Measurements from ENCODE around the gene APAF1. TPM values are rescaled to one million over a fixed set of nuclear protein-coding genes. Genes with fewer than 3 reads are reported as not detected.

The APAF1 gene
- total and polyA plus RNA-seq, 10 of the 15 experiments (the other 5 are each of a cell fraction or from before 2014, with no cell fraction given): 4.2 to 19.1 (median 14.2) TPM

DNA sequence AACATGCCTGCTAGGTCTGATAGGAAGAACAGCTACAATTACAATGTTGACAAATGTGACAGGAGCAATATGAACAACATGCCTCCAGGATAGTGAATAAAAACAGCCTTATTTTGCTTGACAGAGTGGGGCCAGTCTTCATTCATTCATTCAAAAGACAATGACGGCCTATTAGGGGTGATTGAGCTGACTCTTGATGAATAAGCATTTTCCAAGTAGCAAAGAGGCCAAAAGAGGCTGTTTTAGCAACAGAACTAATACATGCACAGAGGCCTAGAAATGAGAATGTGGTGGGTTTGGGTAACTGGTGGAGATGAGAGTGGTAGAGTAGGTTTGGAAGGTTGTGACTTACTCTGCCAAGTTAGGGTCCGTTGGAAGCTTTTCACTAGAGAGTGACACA, 138.3 kb downstream of the APAF1 start:
- no peak for FAIRE-seq
- ChIA-PET CTCF (interaction anchor here (0.6 to 1.5 kb wide), 4 partner anchors 33 to 215 kb away, joined by 3 to 5 read pairs (median 4); no protein-coding TSS in a partner anchor), RAD21 (ENCODE audit: unreplicated experiment) (interaction anchor here (1.8 kb wide), 1 partner anchor 12 kb away, joined by 4 read pairs; no protein-coding TSS in a partner anchor), POLR2A (no interaction called here), SMC1A (ENCODE audit: uncharacterized antibody, unreplicated experiment) (no interaction called here)
- Histone ChIP-seq H3K4me2 (ENCODE audit: control insufficient read depth, insufficient read depth) (no peak overlapping the region), H3K27ac (ENCODE audit: control insufficient read depth, insufficient read depth) (no peak overlapping the region), H3K27me3 (replicated peaks in 1 of 2; ENCODE audit: control insufficient read depth in 2 of 2, insufficient read depth in 2 of 2, low read length in 1 of 2) (no peaks in the 10 kb centered on the region), H3K9ac (ENCODE audit: control insufficient read depth, insufficient read depth, low read length) (no peak overlapping the region), H3K9me3 (replicated peaks; ENCODE audit: control insufficient read depth, insufficient read depth, low read length) (no peaks in the 10 kb centered on the region), H3K36me3 (ENCODE audit: control insufficient read depth in 2 of 2, insufficient read depth in 2 of 2, low read length in 1 of 2) (no peaks in the 10 kb centered on the region), H3K4me1 (ENCODE audit: control insufficient read depth, insufficient read depth, low read length) (no peaks in the 10 kb centered on the region), H3K79me2 (ENCODE audit: control insufficient read depth, insufficient read depth, low read length) (no peaks in the 10 kb centered on the region), H2AFZ (ENCODE audit: control insufficient read depth, low read depth, low read length) (no peak overlapping the region), H3K4me3 (no peak overlapping the region), H4K20me1 (ENCODE audit: control insufficient read depth, insufficient read depth) (no peaks in the 10 kb centered on the region; the same call in 1 of the 2 replicates)
- in situ Hi-C loops (cut with MboI): no loop called here
- BruUV-seq (replicated peaks): no TSS peak
- no peak for ATAC-seq
- DNase-seq (ENCODE audit: low read depth, low spot score): no peak
- WGBS (ENCODE audit: insufficient coverage, insufficient replicate concordance, low lambda C conversion rate, missing lambda C conversion rate): 11% methylated on average over 2 of the region's 2 CpGs
- no peak for TF ChIP-seq ZNF24 (IDR thresholded peaks at IDR 0.05)
- no peak for TF ChIP-seq HDAC2 (IDR thresholded peaks at IDR 0.05)
- TF ChIP-seq CHD4 (IDR thresholded peaks at IDR 0.05): no peak
- intact Hi-C loops (cut with micrococcal nuclease; ENCODE audit: unreplicated experiment): no loop called here

Small RNAs within 50 kb of the gene (small RNA-seq; reads per million reads assigned to genes)
- 1.1 reads per million, percentile 36 among the genes with 10 or more reads in this experiment for gene SNORA53

Other genes starting within 250 kb of the APAF1 start
- 209 and 233 TPM in 2 replicates for gene TMPO, start 129.7 kb upstream of the APAF1 start, total RNA-seq (2014; rRNA removed)
- gene TMPO, start 129.7 kb upstream of the APAF1 start, total RNA-seq (2014; rRNA removed; fragmentation: Illumina TruSeq; extraction: Trizol): 246 and 252 TPM in 2 replicates
- 237 and 245 TPM in 2 replicates for gene TMPO, start 129.7 kb upstream of the APAF1 start, total RNA-seq (2021)
- 224 and 327 TPM in 2 replicates for gene TMPO, start 129.7 kb upstream of the APAF1 start, polyA plus RNA-seq (2011; rRNA removed)
- 200 and 227 TPM in 2 replicates for gene TMPO, start 129.7 kb upstream of the APAF1 start, polyA plus RNA-seq (2014; fragmentation: Illumina TruSeq; extraction: Trizol)
- gene TMPO, start 129.7 kb upstream of the APAF1 start, polyA plus RNA-seq (2014; fragmentation: Nextera tagmentation; extraction: Ambion mirVana): 10 to 100 TPM; 79.8 to 88.3 TPM
- 104 and 112 TPM in 2 replicates for gene TMPO, start 129.7 kb upstream of the APAF1 start, polyA plus RNA-seq (2014; rRNA removed)
- 100 to 1,000 TPM; 154 to 158 TPM for gene TMPO, start 129.7 kb upstream of the APAF1 start, polyA plus RNA-seq (2016; fragmentation: Nextera tagmentation; extraction: Ambion mirVana)
- gene SLC25A3, start 51.6 kb upstream of the APAF1 start, total RNA-seq (2014; rRNA removed): 632 and 709 TPM in 2 replicates
- 533 and 555 TPM in 2 replicates for gene SLC25A3, start 51.6 kb upstream of the APAF1 start, total RNA-seq (2014; rRNA removed; fragmentation: Illumina TruSeq; extraction: Trizol)
- gene SLC25A3, start 51.6 kb upstream of the APAF1 start, total RNA-seq (2021): 700 and 732 TPM in 2 replicates
- 447 and 458 TPM in 2 replicates for gene SLC25A3, start 51.6 kb upstream of the APAF1 start, polyA plus RNA-seq (2011; rRNA removed)
- gene SLC25A3, start 51.6 kb upstream of the APAF1 start, polyA plus RNA-seq (2014; fragmentation: Illumina TruSeq; extraction: Trizol): 580 and 680 TPM in 2 replicates
- 100 to 1,000 TPM; 314 to 677 TPM for gene SLC25A3, start 51.6 kb upstream of the APAF1 start, polyA plus RNA-seq (2014; fragmentation: Nextera tagmentation; extraction: Ambion mirVana)
- 570 and 636 TPM in 2 replicates for gene SLC25A3, start 51.6 kb upstream of the APAF1 start, polyA plus RNA-seq (2014; rRNA removed)
- 100 to 1,000 TPM; 598 to 663 TPM for gene SLC25A3, start 51.6 kb upstream of the APAF1 start, polyA plus RNA-seq (2016; fragmentation: Nextera tagmentation; extraction: Ambion mirVana)
- gene IKBIP, start 502 bp upstream of the APAF1 start, total RNA-seq (2014; rRNA removed): 18.2 and 20.9 TPM in 2 replicates
- gene IKBIP, start 502 bp upstream of the APAF1 start, total RNA-seq (2014; rRNA removed; fragmentation: Illumina TruSeq; extraction: Trizol): 25.5 and 27.3 TPM in 2 replicates
- gene IKBIP, start 502 bp upstream of the APAF1 start, total RNA-seq (2021): 17.3 and 19.0 TPM in 2 replicates
- 20.9 and 36.8 TPM in 2 replicates for gene IKBIP, start 502 bp upstream of the APAF1 start, polyA plus RNA-seq (2011; rRNA removed)
- 17.8 and 21.6 TPM in 2 replicates for gene IKBIP, start 502 bp upstream of the APAF1 start, polyA plus RNA-seq (2014; fragmentation: Illumina TruSeq; extraction: Trizol)
- gene IKBIP, start 502 bp upstream of the APAF1 start, polyA plus RNA-seq (2014; fragmentation: Nextera tagmentation; extraction: Ambion mirVana): 10 to 100 TPM in 1 of 2 experiments, 1 to 10 TPM in 1; 5.4 to 12.2 TPM
- gene IKBIP, start 502 bp upstream of the APAF1 start, polyA plus RNA-seq (2014; rRNA removed): 15.1 and 18.7 TPM in 2 replicates
- 10 to 100 TPM; 33.8 to 34.5 TPM for gene IKBIP, start 502 bp upstream of the APAF1 start, polyA plus RNA-seq (2016; fragmentation: Nextera tagmentation; extraction: Ambion mirVana)